IPS-20b (cell line): ENCODE results near the gene EYA2.

ENCODE experiments used
- H3K27ac ChIP-seq: one replicate; pipeline ENCODE4 v1.5.1; 2013; ENCODE audit warnings: low read length
- H3K27me3 ChIP-seq: 2 replicates; pipeline ENCODE4 v1.6.1; 2013; ENCODE audit warnings: mild to moderate bottlenecking, low read length, inconsistent platforms; ENCODE audit not compliant: insufficient read depth
- H3K36me3 ChIP-seq: 2 replicates; pipeline ENCODE4 v1.6.1; 2013; ENCODE audit warnings: low read depth, mild to moderate bottlenecking, inconsistent platforms, low read length, moderate library complexity; ENCODE audit not compliant: insufficient read depth
- H3K4me1 ChIP-seq: 2 replicates; pipeline ENCODE4 v1.6.1; 2013; ENCODE audit warnings: mild to moderate bottlenecking, control low read depth, inconsistent platforms, low read length, moderate library complexity; ENCODE audit not compliant: insufficient read depth
- H3K4me3 ChIP-seq: 2 replicates; pipeline ENCODE4 v1.5.1; 2013; ENCODE audit warnings: mild to moderate bottlenecking, low read length, inconsistent platforms
- H3K9ac ChIP-seq: 2 replicates; pipeline ENCODE4 v1.6.1; 2013; ENCODE audit warnings: low read depth, mild to moderate bottlenecking, inconsistent platforms, low read length, moderate library complexity
- H3K9me3 ChIP-seq: 2 replicates; pipeline ENCODE4 v1.6.1; 2013; ENCODE audit warnings: mild to moderate bottlenecking, low read depth, low read length, inconsistent platforms; ENCODE audit not compliant: insufficient read depth

The EYA2 gene

GRCh38 chr20:47188540-47188939 is 293.9 kb downstream of the EYA2 start:
- H3K4me3 ChIP-seq: no peak overlapping the region
- H3K4me1 ChIP-seq: no peaks in the 10 kb centered on the region
- no peaks in the 10 kb centered on the region for H3K27me3 ChIP-seq
- H3K27ac ChIP-seq: no peak overlapping the region
- no peaks in the 10 kb centered on the region for H3K9me3 ChIP-seq
- H3K9ac ChIP-seq: no peak overlapping the region
- H3K36me3 ChIP-seq: no peaks in the 10 kb centered on the region

DNA sequence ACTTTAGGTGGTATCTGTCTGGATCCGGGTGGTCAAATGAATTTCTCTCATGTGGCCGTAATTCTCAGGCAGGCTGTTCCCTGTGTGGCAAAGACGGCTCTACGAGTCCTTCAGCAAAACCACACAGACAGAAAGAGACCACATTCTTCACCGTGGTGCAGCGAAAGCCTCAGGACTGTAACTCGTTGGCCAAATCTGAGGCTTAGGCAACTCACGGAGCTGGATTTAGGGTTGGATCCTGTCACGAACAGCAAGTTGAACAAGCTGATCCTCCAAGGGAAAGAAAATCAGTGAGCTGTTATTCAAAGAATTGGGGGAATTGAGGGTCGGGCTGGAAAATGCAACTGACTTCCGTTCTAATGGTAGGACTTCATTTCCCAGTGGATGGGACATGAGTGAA is 294.4 kb downstream of the EYA2 start:
- H3K27me3 ChIP-seq: no peaks in the 10 kb centered on the region
- H3K9me3 ChIP-seq: no peaks in the 10 kb centered on the region
- H3K4me3 ChIP-seq: no peak overlapping the region
- no peaks in the 10 kb centered on the region for H3K4me1 ChIP-seq
- H3K36me3 ChIP-seq: no peaks in the 10 kb centered on the region
- H3K27ac ChIP-seq: no peak overlapping the region
- H3K9ac ChIP-seq: no peak overlapping the region

DNA sequence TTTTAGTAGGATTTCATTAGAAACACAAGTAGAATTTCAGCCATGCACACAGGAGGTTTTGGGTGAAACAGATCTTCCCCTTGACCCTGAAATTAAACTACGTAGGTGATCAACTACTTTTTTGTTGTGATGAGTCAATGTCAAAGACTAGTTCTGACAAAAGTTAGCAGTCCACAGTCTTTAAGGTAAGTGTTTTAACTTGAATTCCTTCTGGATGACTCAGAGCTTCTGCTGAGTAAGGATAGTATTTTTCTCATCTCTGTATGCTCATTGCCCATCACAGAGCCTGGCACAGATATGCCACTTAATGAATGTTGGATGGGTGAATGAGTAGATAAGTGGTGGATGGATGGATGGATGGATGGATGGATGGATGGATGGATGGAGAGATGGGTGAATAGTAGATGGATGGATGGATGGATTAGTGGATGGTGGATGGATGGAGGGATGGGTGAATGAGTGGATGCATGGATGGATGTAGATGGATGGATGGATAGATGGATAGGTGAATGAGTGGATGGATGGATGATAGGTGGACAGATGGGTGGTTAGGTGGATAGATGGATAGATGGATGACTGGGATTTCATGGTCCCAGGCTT is 296.5 kb downstream of the EYA2 start:
- no peaks in the 10 kb centered on the region for H3K27me3 ChIP-seq

DNA sequence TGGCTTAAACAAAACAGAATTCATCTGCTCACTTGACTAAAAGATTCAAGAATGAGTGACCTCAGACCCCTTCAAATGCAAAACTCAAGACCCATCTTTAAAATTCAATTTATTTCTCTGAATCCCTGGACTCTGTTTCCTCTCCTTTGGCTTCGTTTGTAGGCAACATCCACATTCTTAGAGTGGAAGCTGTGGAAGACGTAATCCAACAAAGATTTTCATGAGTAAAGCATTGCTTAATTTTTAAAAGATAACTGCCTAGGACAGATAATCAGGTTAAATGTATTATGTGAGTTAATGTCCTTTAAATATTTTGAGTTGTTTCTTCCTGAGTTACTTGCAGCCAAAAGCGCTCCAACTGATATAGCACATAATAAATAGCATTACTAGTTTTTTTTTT is 297.3 kb downstream of the EYA2 start:
- Histone ChIP-seq H3K27me3 (no peaks in the 10 kb centered on the region), H3K4me3 (no peak overlapping the region; the same call in 1 of the 2 replicates), H3K9ac (no peak overlapping the region), H3K4me1 (no peaks in the 10 kb centered on the region), H3K36me3 (no peaks in the 10 kb centered on the region), H3K9me3 (no peaks in the 10 kb centered on the region), H3K27ac (no peak overlapping the region)

More for the DNA sequence above, 296.5 kb downstream of the EYA2 start:
- no peak overlapping the region for H3K27ac ChIP-seq
- H3K9ac ChIP-seq: no peak overlapping the region
- no peaks in the 10 kb centered on the region for H3K36me3 ChIP-seq
- H3K9me3 ChIP-seq: no peaks in the 10 kb centered on the region
- no peaks in the 10 kb centered on the region for H3K4me1 ChIP-seq
- H3K4me3 ChIP-seq: no peak overlapping the region

DNA sequence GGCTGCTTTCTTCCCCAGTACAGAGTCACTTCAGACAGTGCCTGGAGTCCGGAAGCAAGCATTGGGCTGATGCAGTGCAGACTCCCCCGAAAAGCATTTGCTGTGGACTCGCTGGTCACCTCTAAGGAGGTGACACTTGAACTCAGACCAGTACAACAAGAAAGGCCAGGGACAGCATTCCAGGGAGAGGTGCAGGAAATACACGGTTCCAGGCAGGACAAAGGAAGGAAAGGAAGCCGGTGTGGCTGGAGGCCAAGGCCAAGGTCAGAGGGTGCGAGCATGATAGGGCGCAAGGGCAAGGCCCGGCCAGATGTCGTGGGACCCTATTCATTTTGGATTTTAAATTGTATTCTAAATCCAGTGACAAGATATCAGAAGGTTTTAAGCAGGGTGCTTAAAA is 300.9 kb downstream of the EYA2 start:
- H3K9me3 ChIP-seq: no peaks in the 10 kb centered on the region
- H3K4me3 ChIP-seq: no peak overlapping the region
- no peak overlapping the region for H3K27ac ChIP-seq
- H3K36me3 ChIP-seq: no peaks in the 10 kb centered on the region
- no peak overlapping the region for H3K9ac ChIP-seq
- H3K27me3 ChIP-seq: no peaks in the 10 kb centered on the region
- H3K4me1 ChIP-seq: no peaks in the 10 kb centered on the region

DNA sequence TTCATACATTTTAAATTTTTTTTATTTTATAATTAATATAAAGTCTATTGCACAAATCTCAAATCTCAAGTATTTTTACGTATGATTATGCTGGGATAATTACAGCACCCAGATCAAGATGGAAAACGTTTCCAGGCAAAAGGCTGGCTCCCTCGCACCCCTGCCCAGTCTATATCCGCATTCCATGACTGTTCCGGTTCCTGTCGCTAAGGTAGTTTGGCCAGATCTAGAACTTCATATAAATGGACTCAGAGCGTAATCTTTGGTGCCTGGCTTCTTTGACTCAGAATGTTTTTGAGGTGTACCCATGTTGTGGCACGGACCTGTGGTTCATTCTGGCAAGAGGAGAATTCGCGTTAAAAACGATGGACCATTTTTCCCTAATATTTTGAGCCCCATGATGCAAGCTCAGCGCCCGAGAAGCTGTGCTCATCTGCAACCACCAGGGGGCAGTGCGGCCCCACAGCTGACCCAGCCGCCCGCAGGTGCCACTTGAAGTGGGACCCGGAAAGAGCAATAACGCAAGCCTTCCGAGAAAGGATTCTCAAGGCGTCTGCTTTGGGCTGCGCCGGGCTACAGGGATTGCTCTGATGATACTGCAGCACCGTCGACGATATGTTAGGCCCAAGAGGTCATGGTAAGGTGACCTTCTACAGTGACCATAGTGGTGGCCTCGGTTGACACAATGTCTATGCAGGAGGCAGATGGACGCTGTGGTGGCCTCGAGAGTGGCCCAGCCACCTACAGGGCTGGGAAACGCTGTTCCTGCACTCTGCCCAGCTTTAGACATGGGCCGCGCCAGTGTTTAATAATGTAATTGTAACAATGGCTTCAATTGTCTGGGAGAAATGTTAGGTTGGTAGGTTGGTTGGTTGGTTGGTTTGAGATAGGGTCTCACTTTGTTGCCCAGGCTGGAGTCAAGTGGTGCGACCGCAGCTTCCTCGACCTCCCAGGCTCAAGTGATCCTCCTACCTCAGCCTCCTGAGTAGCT is 301.7 kb downstream of the EYA2 start:
- Histone ChIP-seq H3K9ac (no peak overlapping the region), H3K36me3 (no peaks in the 10 kb centered on the region), H3K27me3 (no peaks in the 10 kb centered on the region), H3K4me1 (no peaks in the 10 kb centered on the region), H3K9me3 (no peaks in the 10 kb centered on the region), H3K4me3 (no peak overlapping the region), H3K27ac (no peak overlapping the region)

GRCh38 chr20:47198254-47198671 is 303.6 kb downstream of the EYA2 start:
- H3K27ac ChIP-seq: no peak overlapping the region
- H3K36me3 ChIP-seq: no peaks in the 10 kb centered on the region
- no peak overlapping the region for H3K4me3 ChIP-seq
- H3K9ac ChIP-seq: no peak overlapping the region
- no peaks in the 10 kb centered on the region for H3K4me1 ChIP-seq
- H3K27me3 ChIP-seq: no peaks in the 10 kb centered on the region
- no peaks in the 10 kb centered on the region for H3K9me3 ChIP-seq

DNA sequence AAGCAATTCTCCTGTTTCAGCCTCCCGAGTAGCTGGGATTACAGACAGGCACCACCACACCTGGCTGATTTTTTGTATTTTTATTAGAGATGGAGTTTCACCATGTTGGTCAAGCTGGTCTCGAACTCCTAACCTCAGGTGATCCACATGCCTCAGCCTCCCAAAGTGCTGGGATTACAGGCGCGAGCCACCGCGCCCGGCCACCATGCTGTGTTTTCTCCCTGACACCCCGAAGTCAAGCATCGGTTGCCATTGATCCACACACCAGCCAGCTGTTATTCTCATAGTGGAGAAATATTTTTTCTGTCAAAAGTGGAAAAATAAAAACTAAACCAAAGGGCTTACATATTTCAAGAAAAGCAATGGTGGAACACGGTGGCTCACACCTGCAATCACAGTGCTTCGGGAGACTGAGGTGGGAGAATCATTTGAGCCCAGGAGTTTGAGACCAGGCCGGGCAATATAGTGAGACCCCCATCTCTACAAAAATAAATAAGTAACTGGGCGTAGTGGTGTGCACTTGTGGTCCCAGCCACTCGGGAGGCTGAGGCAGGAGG is 304.4 kb downstream of the EYA2 start:
- H3K4me3 ChIP-seq: no peak overlapping the region
- H3K4me1 ChIP-seq: no peaks in the 10 kb centered on the region
- H3K36me3 ChIP-seq: no peaks in the 10 kb centered on the region
- H3K27me3 ChIP-seq: no peaks in the 10 kb centered on the region
- no peak overlapping the region for H3K9ac ChIP-seq
- no peaks in the 10 kb centered on the region for H3K9me3 ChIP-seq
- H3K27ac ChIP-seq: no peak overlapping the region

DNA sequence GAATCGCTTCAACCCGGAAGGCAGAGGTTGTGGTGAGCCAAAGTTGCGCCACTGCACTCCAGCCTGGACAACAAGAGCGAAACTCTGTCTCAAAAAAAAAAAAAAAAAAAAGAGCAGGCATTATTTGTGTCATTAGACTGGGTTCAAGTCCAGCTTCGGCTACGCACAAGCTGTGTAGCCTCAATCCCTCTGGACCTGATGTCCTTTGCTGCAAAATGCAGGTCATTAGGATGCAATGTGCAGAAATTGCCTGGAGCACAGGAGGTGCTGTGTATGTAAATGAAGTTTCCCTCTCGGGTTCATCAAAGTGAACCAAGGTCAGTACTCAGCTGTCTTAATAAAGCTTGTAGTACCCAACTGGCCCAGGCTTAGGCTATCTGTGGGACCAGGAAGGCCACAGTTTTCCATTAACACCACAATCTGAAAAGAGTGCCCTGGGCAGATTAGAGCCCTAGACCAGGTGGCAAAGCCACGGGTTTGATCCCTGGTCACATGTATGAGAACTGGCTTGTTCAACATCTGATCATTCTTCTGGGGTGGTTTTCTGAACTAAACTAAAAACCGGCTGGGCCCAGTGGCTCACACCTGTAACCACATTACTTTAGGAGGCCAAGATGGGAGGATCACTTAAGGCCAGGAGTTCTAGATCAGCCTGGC is 306.6 kb downstream of the EYA2 start:
- H3K4me3 ChIP-seq: no peak overlapping the region
- no peaks in the 10 kb centered on the region for H3K36me3 ChIP-seq
- H3K9me3 ChIP-seq: no peaks in the 10 kb centered on the region
- no peak overlapping the region for H3K27ac ChIP-seq
- H3K27me3 ChIP-seq: no peaks in the 10 kb centered on the region
- H3K9ac ChIP-seq: no peak overlapping the region
- H3K4me1 ChIP-seq: peaks cover 10% of the 10 kb centered on the region

DNA sequence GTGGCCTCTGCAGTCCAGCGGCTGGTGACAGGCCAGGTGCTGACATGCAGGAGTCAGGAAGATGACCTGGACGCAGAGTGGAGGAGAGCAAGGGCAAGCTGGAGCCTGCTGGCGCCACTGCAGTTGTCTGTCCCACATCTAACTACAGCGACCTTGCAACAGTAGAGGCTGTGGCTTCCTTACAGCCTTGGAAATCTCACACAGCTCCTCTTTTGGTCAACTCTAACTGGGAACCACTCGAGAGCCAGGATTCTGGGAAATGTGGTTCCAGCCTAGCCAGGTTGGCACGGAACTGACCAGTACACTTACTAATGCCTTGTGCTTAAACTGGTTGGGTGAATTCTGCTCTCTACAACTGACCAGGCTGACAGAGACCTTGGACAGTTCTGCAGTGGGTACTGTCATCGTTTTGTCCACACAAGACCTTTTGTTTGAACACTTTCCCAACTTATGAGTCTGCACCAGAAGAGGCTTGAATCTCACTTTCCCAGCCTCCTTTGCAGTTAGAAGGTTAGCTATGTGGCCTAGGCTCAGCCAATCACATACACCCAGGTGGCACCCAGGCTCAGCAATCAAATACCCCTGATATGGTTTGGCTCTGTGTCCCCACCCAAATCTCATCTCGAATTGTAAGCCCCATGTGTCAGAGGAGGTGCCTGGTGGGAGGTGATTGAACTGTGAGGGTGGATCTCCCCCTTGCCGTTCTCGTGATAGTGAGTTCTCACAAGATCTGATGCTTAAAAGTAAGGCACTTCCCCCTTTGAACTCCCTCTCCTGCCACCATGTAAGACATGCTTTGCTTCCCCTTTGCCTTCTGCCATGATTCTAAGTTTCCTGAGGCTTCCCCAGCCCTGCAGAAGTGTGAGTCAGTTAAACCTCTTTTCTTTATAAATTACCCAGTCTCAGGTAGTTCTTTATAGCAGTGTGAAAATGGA is 308.4 kb downstream of the EYA2 start:
- H3K27ac ChIP-seq: no peak overlapping the region
- no peaks in the 10 kb centered on the region for H3K9me3 ChIP-seq
- H3K4me3 ChIP-seq: no peak overlapping the region
- no peaks in the 10 kb centered on the region for H3K27me3 ChIP-seq
- peaks cover 15% of the 10 kb centered on the region for H3K4me1 ChIP-seq
- no peak overlapping the region for H3K9ac ChIP-seq
- peaks cover under 1% of the 10 kb centered on the region; the same call in 1 of the 2 replicates for H3K36me3 ChIP-seq
